GM23338 (cell line): ENCODE measurements around the gene LGALS7.
"Not testable (repeated sequence)": the region's sequence is repeated elsewhere in the genome, so short reads cannot be mapped to it uniquely, and the experiment has no call there.

Experiments
- CTCF ChIP-seq, 2 experiments: fragments of 200-600 bp in 1 of 2; sonication (generic) in 1 of 2; conservative IDR thresholded peaks; 2 replicates each; pipeline versions ENCODE4 v1.5.1 to v1.6.1; 2016 to 2017; ENCODE audit warnings: antibody characterized with exemption in 2 of 2, low read depth in 2 of 2, mild to moderate bottlenecking in 2 of 2, moderate library complexity in 1 of 2
- EZH2 ChIP-seq: fragments of 200-600 bp; sonication (generic); IDR thresholded peaks from one replicate; pipeline ENCODE4 v1.8.0; 2017; ENCODE audit warnings: antibody characterized with exemption, mild to moderate bottlenecking, low read depth; ENCODE audit not compliant: unreplicated experiment
- EZH2phosphoT487 ChIP-seq: fragments of 200-600 bp; sonication (generic); IDR thresholded peaks from one replicate; pipeline ENCODE4 v1.8.1; 2018; ENCODE audit warnings: antibody characterized with exemption; ENCODE audit not compliant: unreplicated experiment
- POLR2AphosphoS5 ChIP-seq: IDR thresholded peaks from 2 replicates; pipeline ENCODE4 v1.6.1; 2016; ENCODE audit warnings: antibody characterized with exemption, low read depth
- REST ChIP-seq: IDR thresholded peaks from one replicate; pipeline ENCODE4 v1.6.1; 2018; ENCODE audit warnings: antibody characterized with exemption; ENCODE audit not compliant: unreplicated experiment
- ZNF114 ChIP-seq: fragments of 250-450 bp; sonication (Bioruptor Pico); IDR thresholded peaks from 2 replicates; pipeline ENCODE4 v1.5.0; 2020; ENCODE audit warnings: mild to moderate bottlenecking, moderate library complexity

- not testable (repeated sequence) for TF ChIP-seq EZH2; CTCF (conservative IDR thresholded peaks at IDR 0.05; ENCODE audit: low read depth in 2 of 2); REST; POLR2AphosphoS5; EZH2phosphoT487; ZNF114
Measured at GRCh38 chr19:38790507-38791403, 17.4 kb upstream of the LGALS7 start.
